Retinal pigment epithelial cell (primary cell): ENCODE measurements around the gene BFSP1.

ENCODE experiments used
- DNase-seq: peaks from one replicate; pipeline ENCODE4 v3.0.0-alpha.2; 2010; ENCODE audit warnings: low read depth
- H3K4me3 ChIP-seq: 2 replicates; pipeline ENCODE4 v1.5.1; 2011; ENCODE audit warnings: mild to moderate bottlenecking, low read length, control low read depth, moderate library complexity
- CTCF ChIP-seq: conservative IDR thresholded peaks from 2 replicates; pipeline ENCODE4 v1.5.1; 2011; ENCODE audit warnings: low read depth, low read length, control low read depth, inconsistent platforms

BFSP1 gene

GRCh38 chr20:17480696-17481095 lies 50.5 kb downstream of the BFSP1 start:
- DNase-seq, result no peak
- no peak for TF ChIP-seq CTCF
- H3K4me3 ChIP-seq, result no peak overlapping the region

- no peak for DNase-seq
Measured at GRCh38 chr20:17479063-17479657, 52.0 kb downstream of the BFSP1 start.

GRCh38 chr20:17473659-17474058 lies 57.5 kb downstream of the BFSP1 start:
- no peak overlapping the region for H3K4me3 ChIP-seq
- DNase-seq, result no peak
- no peak for TF ChIP-seq CTCF

More at GRCh38 chr20:17479063-17479657, 52.0 kb downstream of the BFSP1 start:
- no peak overlapping the region for H3K4me3 ChIP-seq
- no peak for TF ChIP-seq CTCF

- no peak for DNase-seq
- TF ChIP-seq CTCF, result no peak
Measured at GRCh38 chr20:17471606-17472187, 59.5 kb downstream of the BFSP1 start.

GRCh38 chr20:17470973-17471372 lies 60.2 kb downstream of the BFSP1 start:
- H3K4me3 ChIP-seq, result no peak overlapping the region
- DNase-seq, result no peak
- no peak for TF ChIP-seq CTCF

More at GRCh38 chr20:17471606-17472187, 59.5 kb downstream of the BFSP1 start:
- H3K4me3 ChIP-seq, result no peak overlapping the region

GRCh38 chr20:17470521-17470920 lies 60.7 kb downstream of the BFSP1 start:
- no peak for DNase-seq
- no peak overlapping the region for H3K4me3 ChIP-seq
- TF ChIP-seq CTCF, result no peak
